HG03159 (cell line): Measurements from ENCODE around the gene ANXA3.
"Not testable (repeated sequence)": the region's sequence is repeated elsewhere in the genome, so short reads cannot be mapped to it uniquely, and the experiment has no call there.

Source experiments
- ATAC-seq: cut with Tn5 transposase; IDR thresholded peaks from one replicate; pipeline ENCODE4 v1.9.1; 2021; ENCODE audit warnings: mild to moderate bottlenecking, moderate library complexity; ENCODE audit not compliant: unreplicated experiment

The ANXA3 gene

DNA sequence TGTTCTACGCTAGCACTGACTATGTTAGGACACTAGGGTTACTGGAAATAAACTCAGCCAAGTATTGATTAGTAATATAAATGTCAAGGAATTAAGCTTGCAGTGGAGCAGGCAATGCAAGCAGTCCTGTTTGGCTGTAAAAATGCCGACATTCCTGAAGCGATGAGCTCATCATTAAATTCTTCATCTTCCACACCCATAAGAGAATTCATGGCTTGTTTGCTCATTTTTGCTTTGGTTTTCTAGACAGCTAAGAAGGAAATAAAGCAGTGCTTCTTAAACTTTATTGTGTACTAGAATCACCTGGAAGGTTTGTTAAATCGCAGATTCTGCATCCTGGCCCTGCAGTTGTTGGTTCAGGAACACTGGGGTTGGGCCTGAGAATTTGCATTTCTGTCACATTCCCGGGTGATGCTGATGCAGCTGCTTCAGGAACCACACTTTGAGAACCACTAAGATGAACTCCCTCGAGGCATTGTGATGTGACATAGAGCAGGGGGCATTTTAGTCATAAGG is 17.8 kb downstream of the ANXA3 start:
- no peak for ATAC-seq

DNA sequence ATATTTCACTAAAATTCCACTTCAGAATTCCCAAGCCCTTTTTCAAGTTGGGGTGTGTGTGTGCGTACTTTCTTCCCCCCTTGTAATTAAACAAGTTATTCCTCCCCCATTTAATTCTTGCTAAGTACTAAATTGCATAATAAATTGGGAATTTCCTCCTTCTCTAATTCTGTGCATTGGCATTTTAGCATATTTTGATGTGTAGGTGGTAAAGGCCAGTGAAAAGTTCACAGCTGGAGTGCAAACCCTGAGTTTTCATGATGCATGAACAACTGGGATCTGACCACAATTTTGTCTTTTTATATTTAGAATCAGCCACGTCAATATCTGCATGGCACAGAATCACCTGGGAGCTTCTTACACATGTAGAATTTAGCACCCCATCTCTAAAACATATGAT is 18.5 kb downstream of the ANXA3 start:
- no peak for ATAC-seq

DNA sequence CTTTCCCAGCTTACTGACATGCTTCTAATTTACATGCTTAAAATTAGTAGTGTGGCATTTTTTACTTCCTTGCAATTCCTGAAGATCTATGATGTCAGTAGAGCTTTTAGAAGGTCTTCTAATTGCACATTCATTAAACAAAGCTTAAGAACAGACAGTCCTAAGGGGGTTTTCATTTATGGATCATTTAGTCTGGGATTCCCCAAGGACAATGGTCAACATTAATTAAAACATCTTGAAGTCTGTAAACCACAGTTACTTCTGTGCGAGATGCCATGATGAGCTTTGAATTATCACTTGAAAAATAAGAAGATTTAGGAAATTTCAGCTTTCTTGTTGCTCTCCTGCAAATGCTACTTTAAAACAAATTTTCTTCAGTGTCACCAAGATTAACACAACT is 20.2 kb downstream of the ANXA3 start:
- ATAC-seq, result no peak

DNA sequence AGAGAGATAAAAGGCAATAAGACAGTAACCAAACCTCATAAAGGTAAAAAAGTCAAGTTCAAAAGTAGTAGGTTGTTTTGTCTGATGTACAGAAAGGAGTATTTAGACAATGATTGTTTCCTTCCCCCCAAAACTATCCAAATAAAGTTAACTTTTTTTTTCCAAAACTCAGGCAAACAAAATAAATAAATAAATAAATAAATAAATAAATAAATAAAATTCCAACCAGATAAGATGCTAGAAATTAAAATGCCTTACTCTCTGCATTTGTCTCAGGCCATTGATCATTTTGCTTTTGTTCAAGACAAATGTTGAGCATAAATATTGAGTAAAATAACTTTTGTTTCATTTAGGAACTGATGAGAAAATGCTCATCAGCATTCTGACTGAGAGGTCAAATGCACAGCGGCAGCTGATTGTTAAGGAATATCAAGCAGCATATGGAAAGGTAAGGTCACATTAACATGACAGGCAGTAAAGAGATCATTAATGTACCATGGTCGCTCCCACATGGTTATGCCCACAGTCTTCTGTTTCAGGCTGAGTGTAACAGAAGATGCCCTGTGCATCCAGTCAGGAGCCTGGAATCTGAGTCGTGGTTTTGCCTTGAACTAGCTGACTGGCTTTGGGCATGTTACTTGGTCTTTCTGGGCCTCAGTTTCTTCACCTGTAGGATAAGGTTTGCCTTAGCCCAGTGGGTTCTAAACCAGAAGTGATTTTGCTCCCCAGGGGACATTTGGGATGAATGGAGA is 27.3 kb downstream of the ANXA3 start:
- ATAC-seq, result no peak

DNA sequence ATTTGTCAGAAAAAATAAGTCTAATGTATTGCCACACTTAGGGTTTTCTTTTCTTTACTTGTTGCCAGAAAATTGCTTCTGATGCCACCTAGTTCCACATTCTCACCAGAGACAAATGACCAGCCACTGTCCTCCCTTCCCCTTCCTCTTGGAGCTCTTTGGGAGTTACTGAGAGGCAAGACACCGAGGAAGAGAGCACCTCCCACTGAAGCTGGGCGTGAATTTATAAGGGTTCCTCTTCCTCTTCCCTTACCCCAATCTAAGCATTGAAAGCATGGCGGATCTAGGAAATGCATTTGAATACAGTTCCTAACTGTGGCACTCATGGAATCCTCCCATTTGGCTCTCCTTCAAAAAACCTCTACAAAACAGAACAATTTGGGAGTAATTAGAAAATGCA is 30.0 kb downstream of the ANXA3 start:
- no peak for ATAC-seq

DNA sequence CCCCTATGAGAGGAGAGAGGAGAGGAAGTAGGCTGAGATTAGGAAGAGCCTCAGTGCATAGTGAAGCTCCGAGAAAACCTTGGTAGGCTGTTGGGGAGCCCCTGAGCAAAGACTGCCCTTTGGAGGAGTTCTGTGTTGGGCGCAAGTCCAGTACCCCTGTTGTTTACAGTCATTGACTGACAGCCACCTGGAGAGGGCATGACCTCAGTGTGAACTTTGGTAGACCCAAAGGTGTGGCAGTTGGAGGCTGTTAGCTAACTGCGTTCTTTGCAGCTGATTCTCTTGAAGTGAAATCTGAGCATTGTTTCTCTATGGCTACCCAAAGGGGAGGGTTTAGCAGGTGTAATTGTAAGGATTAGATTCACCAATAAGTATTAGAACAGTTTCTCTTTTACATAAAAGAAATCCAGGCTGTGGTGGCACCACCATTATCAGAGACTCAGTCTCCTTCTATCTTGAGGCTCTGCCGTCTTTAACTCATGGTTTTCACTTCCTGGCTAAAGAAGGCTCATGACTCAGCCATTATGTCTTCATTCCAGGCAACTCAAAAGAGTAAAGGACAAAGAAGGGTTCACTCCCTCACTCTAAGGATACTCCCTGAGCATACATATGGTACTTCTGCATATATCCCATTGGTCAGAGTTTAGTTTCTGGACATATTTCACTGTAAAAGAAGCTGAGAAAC is 33.4 kb downstream of the ANXA3 start:
- ATAC-seq, result no peak

DNA sequence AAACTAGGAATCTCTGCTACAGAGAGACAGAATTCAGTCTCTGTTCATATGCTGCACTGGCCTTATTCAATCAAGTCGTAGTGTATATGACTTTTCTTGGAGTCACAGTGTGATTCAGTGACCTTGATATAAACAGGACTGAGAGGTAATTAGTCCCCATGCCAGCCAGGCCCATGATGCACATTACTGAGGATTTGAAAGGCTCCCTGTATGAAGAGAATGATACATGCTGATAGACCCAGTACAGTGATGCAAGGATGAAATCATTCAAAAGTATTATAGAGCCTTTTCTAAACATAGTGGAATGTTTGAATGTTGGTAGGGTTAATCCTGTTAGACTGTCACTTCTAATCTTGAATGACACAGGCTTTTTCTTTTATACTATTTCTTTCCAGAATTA is 34.1 kb downstream of the ANXA3 start:
- ATAC-seq, result no peak

DNA sequence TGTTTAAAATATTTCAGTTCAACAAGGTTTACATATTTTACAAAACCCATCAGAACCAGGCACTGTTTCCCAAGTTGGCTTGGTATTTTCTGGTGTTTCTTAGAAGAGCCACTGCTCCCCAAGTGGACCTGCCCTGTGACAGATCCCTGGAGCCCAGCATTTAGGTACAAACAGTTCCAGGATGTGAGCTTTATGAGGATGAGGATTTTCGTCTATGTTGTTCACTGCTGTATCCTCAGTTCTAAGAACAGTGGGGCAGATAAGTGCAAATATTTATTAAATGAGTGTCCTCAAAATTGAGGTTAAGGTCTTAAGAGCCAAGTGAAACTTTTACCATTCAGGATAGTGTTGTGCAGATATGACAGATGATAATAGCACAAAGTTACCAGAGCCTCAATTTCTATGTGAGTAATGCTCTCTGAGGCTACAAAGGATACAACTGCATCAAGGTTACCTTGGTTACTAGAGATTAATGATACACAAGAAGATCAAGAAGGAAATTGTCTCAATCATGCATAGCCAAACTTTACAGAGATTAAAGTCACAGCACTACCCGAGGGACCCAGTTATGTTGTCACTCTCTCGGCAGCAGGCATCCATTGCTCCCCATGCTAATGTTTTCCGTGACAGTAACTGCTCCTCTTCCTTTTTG is 37.5 kb downstream of the ANXA3 start:
- no peak for ATAC-seq

DNA sequence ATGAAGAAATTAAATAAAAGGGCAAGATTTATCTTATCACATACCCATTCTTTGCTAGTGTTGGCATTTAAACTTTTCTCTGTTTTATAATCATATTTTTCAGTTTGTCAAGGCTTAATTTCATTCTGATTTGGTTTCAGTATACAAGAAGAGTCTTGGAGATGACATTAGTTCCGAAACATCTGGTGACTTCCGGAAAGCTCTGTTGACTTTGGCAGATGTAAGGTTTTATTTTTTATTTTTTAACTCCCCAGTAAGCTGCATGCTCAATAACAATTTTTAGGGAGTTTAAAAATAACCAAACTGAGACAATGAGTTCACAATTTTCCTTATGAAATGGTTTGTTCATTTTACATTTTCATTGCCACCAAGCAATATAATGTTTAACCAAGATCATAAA is 39.8 kb downstream of the ANXA3 start:
- no peak for ATAC-seq

DNA sequence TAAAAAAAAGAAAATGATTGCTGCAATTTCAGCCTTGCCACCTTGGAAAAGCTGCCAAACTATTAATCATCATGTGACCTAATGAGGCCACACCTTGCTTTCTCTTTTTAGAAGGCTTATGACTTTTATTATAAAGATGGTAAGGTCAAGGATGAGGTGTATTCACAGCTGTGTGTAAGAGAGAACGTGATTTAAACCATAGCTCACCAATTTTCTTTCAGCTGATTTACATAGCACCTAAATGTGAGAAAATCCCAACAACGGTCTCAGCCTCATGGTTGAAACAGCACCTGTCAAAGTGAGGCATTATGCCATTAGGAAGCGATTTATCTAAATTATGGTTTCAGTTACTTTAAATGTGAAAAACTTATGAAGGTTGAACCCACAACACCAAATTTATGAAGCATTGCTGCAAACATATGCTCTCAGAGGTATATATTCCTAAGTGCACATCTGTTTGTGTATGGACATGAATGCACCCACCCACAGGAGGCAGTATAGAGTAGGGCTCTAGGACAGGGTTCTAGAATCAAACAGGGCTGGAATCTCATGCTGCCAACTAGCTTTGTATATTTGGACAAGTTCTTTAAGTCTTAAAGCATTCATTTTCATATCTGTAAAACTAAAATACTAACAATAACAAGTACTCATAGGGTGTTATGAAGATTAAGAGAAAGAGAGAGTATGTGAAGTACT is 40.7 kb downstream of the ANXA3 start:
- ATAC-seq, result no peak

DNA sequence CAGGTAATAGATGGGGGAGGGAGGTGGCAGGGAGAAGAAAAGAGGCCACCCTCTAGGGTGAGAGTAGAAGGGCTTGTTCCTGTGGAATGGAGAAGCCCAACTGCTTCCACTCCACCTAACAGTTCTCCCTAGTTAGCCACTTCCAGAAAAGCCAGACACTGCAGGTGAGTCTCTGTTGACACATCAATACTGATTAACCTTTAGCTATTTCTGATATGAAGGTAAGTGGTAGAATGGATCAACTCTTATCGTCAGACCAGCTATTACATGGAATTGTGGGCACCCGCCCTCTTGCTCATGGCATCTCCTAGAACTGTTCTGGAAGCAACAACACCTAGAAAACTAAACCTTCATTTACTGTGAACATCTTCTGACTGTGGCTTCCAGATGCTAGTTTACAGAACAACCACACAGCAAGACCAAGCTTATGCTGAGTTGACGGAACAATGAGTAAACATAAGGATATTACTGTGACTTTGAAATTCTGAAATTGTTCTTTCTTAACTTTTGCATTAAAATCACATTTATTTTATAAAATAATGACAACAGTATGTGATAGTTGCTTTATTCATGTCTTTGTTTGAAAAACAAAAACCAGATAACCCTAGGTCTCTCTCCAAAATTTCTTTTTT is 44.7 kb downstream of the ANXA3 start:
- ATAC-seq, result no peak

DNA sequence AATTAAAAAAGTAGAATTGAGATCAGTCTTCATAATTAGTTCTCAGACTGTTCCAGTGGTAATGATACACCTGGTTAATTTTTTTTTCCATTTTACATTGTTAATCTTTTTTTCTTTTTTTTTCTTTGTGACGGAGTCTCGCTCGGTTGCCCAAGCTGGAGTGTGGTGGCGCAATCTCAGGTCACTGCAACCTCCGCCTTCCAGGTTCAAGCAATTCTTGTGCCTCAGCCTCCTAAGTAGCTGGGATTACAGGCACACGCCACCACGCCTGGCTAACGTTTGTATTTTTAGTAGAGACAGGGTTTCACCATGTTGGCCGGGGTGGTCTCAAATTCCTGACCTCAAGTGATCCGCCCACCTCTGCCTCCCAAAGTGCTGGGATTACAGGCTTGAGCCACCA is 46.9 kb downstream of the ANXA3 start:
- not testable (repeated sequence) for ATAC-seq

DNA sequence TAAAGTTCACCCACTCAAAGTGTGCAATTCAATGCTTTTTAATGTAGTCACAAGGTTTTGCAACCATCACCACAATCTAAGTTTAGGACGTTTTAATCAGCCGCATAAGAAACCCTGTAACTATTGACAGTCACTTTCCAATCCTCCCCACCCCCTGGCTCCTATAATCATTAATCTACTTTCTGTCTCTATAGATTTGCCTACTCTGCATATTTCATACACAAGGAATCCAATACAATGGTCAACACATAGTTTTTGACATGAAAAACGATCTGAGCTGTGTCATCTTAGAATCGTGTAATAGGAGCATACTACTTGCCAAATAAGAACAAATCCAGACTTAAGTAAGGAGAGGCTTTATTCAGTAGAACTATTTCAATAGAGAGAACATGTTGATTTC is 47.6 kb downstream of the ANXA3 start:
- ATAC-seq, result no peak

DNA sequence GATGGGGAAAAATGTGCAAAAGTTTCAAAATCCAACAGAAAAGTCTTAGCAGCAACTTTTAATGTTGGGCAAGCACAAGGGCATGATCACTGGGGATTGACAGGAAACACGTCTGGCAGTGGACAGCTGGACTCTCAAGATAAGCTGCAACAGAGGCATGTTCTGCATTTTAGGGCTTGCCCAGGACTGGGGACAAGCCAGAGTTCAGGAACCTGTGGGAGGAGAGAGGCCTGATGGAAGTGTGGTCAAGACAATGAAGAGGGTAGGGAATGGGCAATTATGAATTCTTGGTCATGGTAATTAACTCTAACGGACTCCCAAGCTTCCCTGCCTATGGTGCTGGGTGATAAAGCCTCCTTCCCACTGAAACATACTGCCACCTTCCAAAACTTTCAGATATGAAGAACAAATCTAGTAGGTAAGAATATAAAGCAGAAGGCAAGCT is 48.4 kb downstream of the ANXA3 start:
- no peak for ATAC-seq

DNA sequence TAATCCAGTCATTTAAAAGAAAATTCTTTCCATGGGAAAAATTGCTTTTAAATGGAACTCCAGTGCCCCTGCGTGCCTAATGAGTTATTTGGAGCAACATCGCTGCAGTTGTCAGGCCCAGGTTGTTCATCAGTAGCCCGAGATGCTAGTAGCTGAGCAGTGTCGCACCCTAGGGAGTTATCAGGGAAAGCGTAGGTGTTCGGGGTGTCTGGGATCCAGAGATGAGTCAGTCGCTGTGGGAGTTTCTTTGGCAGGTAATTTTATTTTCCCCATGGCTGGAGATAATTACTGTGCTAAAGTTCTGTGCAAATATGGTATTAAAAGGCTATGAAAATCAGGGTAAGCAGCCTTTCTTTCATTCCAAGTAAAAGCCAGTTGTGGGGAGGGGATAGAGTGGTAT is 49.4 kb downstream of the ANXA3 start:
- no peak for ATAC-seq

DNA sequence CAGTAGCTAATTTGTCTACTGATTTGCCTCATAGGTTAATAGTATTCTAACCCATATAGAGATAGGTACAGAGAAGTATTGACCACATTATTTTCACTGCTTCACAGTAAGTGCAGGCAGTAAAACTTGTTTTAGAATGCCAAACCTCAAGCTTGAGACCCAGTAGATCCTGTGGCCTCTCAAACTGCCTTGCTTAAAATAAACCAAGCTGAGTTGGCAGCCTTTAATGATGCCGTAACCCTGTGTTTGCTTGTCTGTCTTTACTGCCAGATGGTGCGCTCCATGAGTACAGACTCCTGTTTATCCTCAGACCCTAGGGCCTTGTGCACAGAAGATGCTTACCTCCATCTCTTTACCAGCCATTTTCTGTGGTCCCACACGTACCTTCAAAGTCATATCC is 50.8 kb downstream of the ANXA3 start:
- no peak for ATAC-seq

DNA sequence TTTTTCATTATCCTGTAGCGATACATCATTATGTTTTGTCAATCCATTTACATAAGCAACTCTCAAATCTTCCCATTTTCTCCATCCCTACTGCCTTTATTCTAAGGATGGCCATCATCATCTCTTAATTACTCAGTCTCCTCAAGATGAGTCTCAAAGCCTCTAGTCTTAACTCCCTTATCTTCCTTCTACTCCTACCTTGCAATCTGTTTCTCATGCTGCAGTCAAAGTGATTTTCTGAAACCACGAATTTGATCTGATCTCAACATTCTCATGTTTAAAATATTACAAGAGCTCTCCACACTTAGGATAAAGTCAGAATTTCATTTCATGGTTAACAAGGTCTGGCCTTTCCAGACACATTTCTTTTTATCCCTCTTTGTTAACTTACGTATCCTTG is 51.8 kb downstream of the ANXA3 start:
- ATAC-seq, result no peak

DNA sequence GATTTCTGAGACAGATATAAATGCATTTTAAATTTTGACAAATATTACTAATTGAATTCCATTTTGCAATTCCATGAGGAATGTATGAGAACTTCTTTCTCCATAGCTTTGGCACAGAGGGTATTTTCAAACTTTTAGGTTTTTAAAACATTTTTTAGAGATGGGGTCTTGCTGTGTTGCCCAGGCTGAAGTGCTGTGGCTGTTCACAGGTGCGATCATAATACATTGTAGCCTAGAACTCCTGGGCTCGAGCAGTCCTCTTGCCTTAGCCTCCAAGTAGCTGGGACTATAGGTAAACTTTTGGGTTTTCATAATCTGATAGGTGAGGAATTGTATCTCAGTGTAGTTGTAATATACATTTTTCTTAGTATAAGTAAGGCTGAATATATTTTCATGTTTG is 53.4 kb downstream of the ANXA3 start:
- no peak for ATAC-seq

DNA sequence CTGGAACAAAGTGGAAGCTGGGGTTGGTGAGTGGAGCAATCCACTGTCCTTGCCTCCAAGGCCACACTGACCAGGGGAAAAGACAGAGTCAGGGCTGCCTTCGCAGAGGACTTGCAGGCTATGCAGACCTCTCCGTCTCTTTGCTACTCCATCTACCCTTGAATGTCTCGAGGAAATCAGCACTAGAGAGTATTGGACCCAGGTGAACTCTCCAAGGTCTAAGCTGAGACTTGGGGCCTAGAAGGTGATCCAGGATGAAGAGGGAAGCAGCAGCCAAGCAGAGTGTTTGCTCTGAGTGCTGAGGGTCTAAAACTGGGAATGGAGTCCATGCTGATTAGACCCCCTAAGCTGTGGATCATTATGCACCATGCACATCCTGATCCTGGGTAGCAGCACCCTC is 54.5 kb downstream of the ANXA3 start:
- no peak for ATAC-seq

DNA sequence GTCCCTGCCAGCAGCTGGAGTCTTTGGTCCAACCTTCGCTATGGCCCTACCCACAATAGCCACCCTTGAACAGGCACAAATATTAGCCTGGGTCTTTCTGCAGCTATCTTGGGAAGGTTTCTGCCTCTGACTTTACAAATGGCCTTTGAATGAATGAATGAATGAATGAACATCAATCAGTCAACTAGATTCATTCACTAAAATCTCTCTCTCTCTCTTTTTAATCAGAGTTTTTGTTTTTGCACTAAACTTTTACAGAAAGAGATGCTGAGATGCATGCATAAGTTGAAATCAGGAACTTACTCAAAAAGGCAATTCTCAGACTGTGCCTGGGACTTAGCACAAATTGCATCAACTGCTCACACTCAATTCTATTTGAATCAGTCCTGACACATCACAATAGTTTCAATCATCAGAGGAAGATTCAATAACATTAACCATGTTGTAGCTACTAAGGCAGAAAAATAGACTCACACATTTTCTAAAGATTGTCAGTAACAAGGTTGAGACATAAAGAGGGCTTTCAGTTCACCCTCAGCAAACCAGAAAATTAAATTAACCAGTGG is 55.0 kb downstream of the ANXA3 start:
- ATAC-seq, result no peak

DNA sequence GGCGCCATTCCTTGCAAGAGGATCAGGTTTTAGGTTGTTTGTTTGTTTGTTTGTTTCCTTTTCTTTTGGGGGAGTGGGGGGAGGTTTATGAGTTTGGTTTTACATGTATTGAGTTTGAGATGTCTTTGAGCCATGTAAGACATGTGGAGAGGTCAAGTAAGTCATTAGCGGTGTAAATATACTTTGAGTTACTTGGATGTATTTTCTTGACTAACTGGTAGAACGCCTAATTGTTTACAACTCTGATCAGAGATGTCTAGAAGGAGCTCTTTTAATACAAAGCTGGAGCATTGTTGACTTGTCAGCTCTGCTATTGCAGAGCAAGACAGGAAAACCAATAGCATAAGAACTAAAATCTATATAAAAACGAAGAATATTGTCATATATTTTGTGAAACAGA is 57.1 kb downstream of the ANXA3 start:
- no peak for ATAC-seq
